Fibroblast of lung (primary cell): ENCODE data around the gene KIF16B.

Experiments
- CTCF ChIP-seq, 2 donors: IDR thresholded peaks in 1 of 2; conservative IDR thresholded peaks in 1 of 2; 1 replicate in 1 of 2; 2 replicates in 1 of 2; pipeline ENCODE4 v1.5.1; 2011 to 2012; ENCODE audit warnings: low read length in 2 of 2, control low read depth in 1 of 2, inconsistent platforms in 1 of 2, low read depth in 1 of 2, mild to moderate bottlenecking in 1 of 2
- EZH2 ChIP-seq: IDR thresholded peaks from 2 replicates; pipeline ENCODE4 v1.5.1; 2012; ENCODE audit warnings: low read length, control low read depth, mild to moderate bottlenecking; ENCODE audit errors: missing control alignments

DNA sequence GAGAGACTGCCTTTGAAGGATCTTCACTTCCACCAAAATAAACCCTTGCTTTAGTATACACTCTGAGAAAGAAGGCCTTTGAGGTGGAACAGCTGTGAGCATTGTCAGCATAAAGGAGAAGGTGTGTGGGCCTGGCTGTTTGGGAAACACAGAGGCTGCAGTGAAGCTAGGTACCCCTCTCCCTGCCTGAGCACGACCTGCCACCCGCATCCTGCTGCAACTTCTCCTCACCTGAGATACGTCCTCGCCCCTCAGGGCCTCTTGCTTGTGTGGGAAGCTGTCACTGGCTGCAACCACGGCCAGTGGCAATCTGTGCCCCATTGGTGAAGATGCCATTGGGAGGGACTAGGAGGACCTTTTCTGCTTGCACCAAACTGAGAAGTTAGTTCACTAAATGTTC, 307.9 kb downstream of the KIF16B start:
- TF ChIP-seq CTCF (conservative IDR thresholded peaks at IDR 0.05 in 1 of 2, IDR thresholded peaks at IDR 0.05 in 1 of 2; ENCODE audit: low read depth in 1 of 2, low read length in 2 of 2) (no peak), EZH2 (no peak)
